Caco-2 (cell line): ENCODE data around the gene TMEM87A. TPM values are rescaled to one million over a fixed set of nuclear protein-coding genes. Genes with fewer than 3 reads are reported as not detected.

Experiments
- BruUV-seq: library from RNA; stranded (reverse); fragments of 400-500 nt; replicated peaks from 2 replicates; lab custom pipeline; 2021; lab: Mats Ljungman, UMichigan
- CTCF ChIA-PET: fragments of 300-600 bp; sonication (Branson Sonifier 250); formaldehyde crosslinking; loops from one replicate; lab custom pipeline; 2022; ENCODE audit warnings: antibody characterized with exemption; lab: Charles Lee
- POLR2A ChIA-PET: fragments of 300-600 bp; sonication (Branson Sonifier 250); formaldehyde crosslinking; loops from one replicate; lab custom pipeline; 2022; ENCODE audit warnings: antibody characterized with exemption; lab: Charles Lee
- DNase-seq, 2 experiments: peaks; one replicate each; pipeline versions ENCODE4 v3.0.0 to v3.0.0-alpha.2; 2020 to 2022
- H3K27me3 ChIP-seq: replicated peaks from 2 replicates; pipeline ENCODE4 v1.6.0; 2011; ENCODE audit warnings: low read length; ENCODE audit not compliant: control insufficient read depth, insufficient read depth
- H3K36me3 ChIP-seq: 2 replicates; pipeline ENCODE4 v1.5.1; 2011; ENCODE audit warnings: low read length; ENCODE audit not compliant: control insufficient read depth, insufficient read depth
- H3K4me1 ChIP-seq: fragments of 250-450 bp; sonication (Bioruptor Pico); 2 replicates; pipeline ENCODE4 v1.5.1; 2020; ENCODE audit warnings: mild to moderate bottlenecking
- H3K4me3 ChIP-seq: 2 replicates; pipeline ENCODE4 v1.5.1; 2011; ENCODE audit warnings: low read depth, mild to moderate bottlenecking, control low read depth, low read length
- H3K9me3 ChIP-seq: fragments of 250-450 bp; sonication (Bioruptor Pico); 2 replicates; pipeline ENCODE4 v1.5.1; 2020; ENCODE audit warnings: mild to moderate bottlenecking, moderate library complexity
- H3K27ac Mint-ChIP-seq: one replicate; pipeline ENCODE4 v1.8.0; 2022; ENCODE audit warnings: mixed read lengths; ENCODE audit not compliant: unreplicated experiment
- H3K27me3 Mint-ChIP-seq: one replicate; pipeline ENCODE4 v1.8.0; 2022; ENCODE audit warnings: mixed read lengths; ENCODE audit not compliant: insufficient read depth, unreplicated experiment
- H3K36me3 Mint-ChIP-seq: one replicate; pipeline ENCODE4 v1.8.0; 2022; ENCODE audit warnings: mild to moderate bottlenecking, mixed read lengths; ENCODE audit not compliant: insufficient read depth, unreplicated experiment
- H3K4me1 Mint-ChIP-seq: one replicate; pipeline ENCODE4 v1.8.0; 2022; ENCODE audit warnings: low read depth, mixed read lengths; ENCODE audit not compliant: unreplicated experiment
- H3K4me3 Mint-ChIP-seq: one replicate; pipeline ENCODE4 v1.8.0; 2022; ENCODE audit warnings: mild to moderate bottlenecking, moderate library complexity, mixed read lengths; ENCODE audit not compliant: unreplicated experiment
- H3K9me3 Mint-ChIP-seq: one replicate; pipeline ENCODE4 v1.8.0; 2022; ENCODE audit warnings: mixed read lengths; ENCODE audit not compliant: unreplicated experiment
- intact Hi-C: fragments of 100-400 bp; cut with micrococcal nuclease; formaldehyde crosslinking; loops from one replicate; pipeline ENCODE4 v1.10.0; 2022; ENCODE audit not compliant: unreplicated experiment
- microRNA-seq: library from miRNA; unstranded; fragments of <30 nt; microRNA quantifications from one replicate; pipeline ENCODE4 v1.2.0, GENCODE V29; 2022
- total RNA-seq: library from RNA; stranded (reverse); gene quantifications from 2 replicates; pipeline ENCODE4 v1.2.3, GENCODE V29; 2022
- TF ChIP-seq, protein P1 (sequence below), 2 experiments: fragments of 200-600 bp in 1 of 2; IDR thresholded peaks; 1 replicate in 1 of 2; 2 replicates in 1 of 2; pipeline versions ENCODE4 v1.5.1 to v1.8.0; 2011 to 2022; ENCODE audit warnings: antibody characterized with exemption in 1 of 2, control low read depth in 1 of 2, inconsistent platforms in 1 of 2, low read depth in 1 of 2, low read length in 1 of 2, mild to moderate bottlenecking in 1 of 2, moderate library complexity in 1 of 2; ENCODE audit not compliant: insufficient read depth in 1 of 2, severe bottlenecking in 1 of 2, unreplicated experiment in 1 of 2

Gene TMEM87A
- total RNA-seq, 1 experiment from 2014 or later = 38.4 TPM

DNA sequence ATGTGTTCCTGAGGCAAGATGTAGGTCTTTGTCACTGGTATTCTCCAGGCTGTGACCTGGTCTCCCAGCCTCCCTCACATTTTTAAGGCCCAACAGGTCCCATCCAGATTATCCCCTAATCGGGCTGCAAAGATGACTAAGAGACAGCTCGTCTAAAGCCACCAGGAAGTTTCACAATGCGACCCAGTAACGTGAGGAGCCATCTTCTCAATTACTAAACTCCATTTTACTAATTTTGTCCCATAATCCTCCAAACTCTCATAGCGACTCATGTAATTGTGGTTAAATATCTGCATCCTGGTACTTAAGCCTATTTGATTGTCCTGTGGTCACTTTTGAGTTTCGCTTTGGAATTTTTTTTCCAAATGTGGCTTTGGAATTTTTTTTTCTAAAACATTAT lies 108.1 kb downstream of the TMEM87A start:
- Mint-ChIP-seq H3K4me1 (no peaks in the 10 kb centered on the region), H3K27me3 (no peaks in the 10 kb centered on the region), H3K27ac (no peak overlapping the region), H3K36me3 (peaks cover 50% of the 10 kb centered on the region), H3K9me3 (no peaks in the 10 kb centered on the region), H3K4me3 (no peak overlapping the region)
- H3K9me3 ChIP-seq = no peaks in the 10 kb centered on the region
- DNase-seq = no peak
- no peaks in the 10 kb centered on the region for H3K27me3 ChIP-seq
- no peak overlapping the region for H3K4me3 ChIP-seq
- TF ChIP-seq, protein P1, sequence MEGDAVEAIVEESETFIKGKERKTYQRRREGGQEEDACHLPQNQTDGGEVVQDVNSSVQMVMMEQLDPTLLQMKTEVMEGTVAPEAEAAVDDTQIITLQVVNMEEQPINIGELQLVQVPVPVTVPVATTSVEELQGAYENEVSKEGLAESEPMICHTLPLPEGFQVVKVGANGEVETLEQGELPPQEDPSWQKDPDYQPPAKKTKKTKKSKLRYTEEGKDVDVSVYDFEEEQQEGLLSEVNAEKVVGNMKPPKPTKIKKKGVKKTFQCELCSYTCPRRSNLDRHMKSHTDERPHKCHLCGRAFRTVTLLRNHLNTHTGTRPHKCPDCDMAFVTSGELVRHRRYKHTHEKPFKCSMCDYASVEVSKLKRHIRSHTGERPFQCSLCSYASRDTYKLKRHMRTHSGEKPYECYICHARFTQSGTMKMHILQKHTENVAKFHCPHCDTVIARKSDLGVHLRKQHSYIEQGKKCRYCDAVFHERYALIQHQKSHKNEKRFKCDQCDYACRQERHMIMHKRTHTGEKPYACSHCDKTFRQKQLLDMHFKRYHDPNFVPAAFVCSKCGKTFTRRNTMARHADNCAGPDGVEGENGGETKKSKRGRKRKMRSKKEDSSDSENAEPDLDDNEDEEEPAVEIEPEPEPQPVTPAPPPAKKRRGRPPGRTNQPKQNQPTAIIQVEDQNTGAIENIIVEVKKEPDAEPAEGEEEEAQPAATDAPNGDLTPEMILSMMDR (IDR thresholded peaks at IDR 0.05; ENCODE audit: insufficient read depth in 1 of 2, low read depth in 1 of 2, low read length in 1 of 2, severe bottlenecking in 1 of 2, unreplicated experiment in 1 of 2) = no peak
- no TSS peak for BruUV-seq
- intact Hi-C loops = no loop called here
- no peaks in the 10 kb centered on the region for H3K4me1 ChIP-seq
- ChIA-PET POLR2A (no interaction called here), CTCF (no interaction called here)
- H3K36me3 ChIP-seq = peaks cover 2% of the 10 kb centered on the region

DNA sequence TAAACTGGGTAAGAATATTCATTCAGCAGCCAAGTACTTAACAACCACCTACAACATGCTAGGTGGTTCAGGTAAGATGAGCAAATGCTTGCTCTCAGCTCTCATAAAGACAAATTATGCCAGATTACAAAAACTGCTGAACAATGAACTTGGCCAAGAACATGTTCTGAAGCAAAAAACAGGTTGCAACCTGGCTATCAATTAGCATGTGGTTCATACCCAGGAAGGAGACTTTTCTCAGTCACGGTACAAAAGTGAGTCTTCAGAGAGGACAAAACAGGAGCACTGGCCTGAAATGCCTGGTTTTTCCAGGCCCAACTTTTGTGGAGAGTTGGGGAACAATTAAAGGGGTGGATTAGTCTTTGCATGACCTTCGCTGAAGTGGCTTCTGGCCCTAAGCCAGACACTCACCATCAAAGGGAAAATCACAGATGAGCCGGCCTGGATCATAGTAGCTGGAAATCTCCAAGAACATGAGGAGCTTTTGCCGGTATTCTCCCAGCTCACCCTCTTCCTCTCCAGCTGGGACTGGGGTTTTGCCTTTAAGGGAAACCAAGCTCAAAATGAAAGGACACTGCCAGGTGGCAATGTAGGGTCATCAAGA lies 109.2 kb downstream of the TMEM87A start:
- H3K36me3 Mint-ChIP-seq = peaks cover 60% of the 10 kb centered on the region
- ChIA-PET CTCF (no interaction called here), POLR2A (no interaction called here)
- H3K4me3 ChIP-seq = no peak overlapping the region
- H3K27me3 Mint-ChIP-seq = no peaks in the 10 kb centered on the region
- H3K4me1 ChIP-seq = no peaks in the 10 kb centered on the region
- no peaks in the 10 kb centered on the region for H3K9me3 ChIP-seq
- TF ChIP-seq, protein P1 (IDR thresholded peaks at IDR 0.05; ENCODE audit: insufficient read depth in 1 of 2, low read depth in 1 of 2, low read length in 1 of 2, severe bottlenecking in 1 of 2, unreplicated experiment in 1 of 2) = no peak
- intact Hi-C loops = no loop called here
- no peak for DNase-seq
- no peak overlapping the region for H3K4me3 Mint-ChIP-seq
- H3K4me1 Mint-ChIP-seq = no peaks in the 10 kb centered on the region
- no peak overlapping the region for H3K27ac Mint-ChIP-seq
- no peaks in the 10 kb centered on the region for H3K9me3 Mint-ChIP-seq
- no peaks in the 10 kb centered on the region for H3K27me3 ChIP-seq
- H3K36me3 ChIP-seq = peaks cover 2% of the 10 kb centered on the region
- BruUV-seq = no TSS peak

DNA sequence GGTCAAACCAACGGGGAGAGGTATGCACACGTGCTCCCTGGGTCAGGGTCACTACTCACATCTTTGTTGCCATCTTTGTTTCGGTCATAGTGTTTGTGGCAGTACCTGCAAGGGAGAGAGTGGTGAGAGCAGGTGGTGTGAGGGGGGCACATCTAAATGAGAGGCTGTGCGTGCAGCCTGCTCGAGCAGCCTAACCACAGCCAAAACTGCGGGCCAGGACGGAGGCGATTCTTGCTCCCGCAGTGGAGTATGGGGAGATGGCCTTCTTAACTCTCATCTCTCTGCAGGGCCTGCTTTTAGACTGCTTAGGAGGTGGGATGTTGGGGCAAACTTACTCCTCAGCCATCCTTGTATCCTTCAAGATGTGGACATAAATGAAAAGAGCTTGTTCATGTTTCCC lies 109.9 kb downstream of the TMEM87A start:
- H3K27me3 Mint-ChIP-seq = no peaks in the 10 kb centered on the region

More for the DNA sequence above, 109.9 kb downstream of the TMEM87A start:
- Mint-ChIP-seq H3K4me3 (no peak overlapping the region), H3K36me3 (peaks cover 63% of the 10 kb centered on the region), H3K4me1 (no peaks in the 10 kb centered on the region), H3K27ac (no peak overlapping the region), H3K9me3 (no peaks in the 10 kb centered on the region)
- no peaks in the 10 kb centered on the region for H3K4me1 ChIP-seq
- no TSS peak for BruUV-seq
- DNase-seq = no peak
- peaks cover 2% of the 10 kb centered on the region for H3K36me3 ChIP-seq
- H3K9me3 ChIP-seq = no peaks in the 10 kb centered on the region
- no peak overlapping the region for H3K4me3 ChIP-seq
- CTCF ChIA-PET = no interaction called here
- no peaks in the 10 kb centered on the region for H3K27me3 ChIP-seq
- TF ChIP-seq, protein P1 (IDR thresholded peaks at IDR 0.05; ENCODE audit: insufficient read depth in 1 of 2, low read depth in 1 of 2, low read length in 1 of 2, severe bottlenecking in 1 of 2, unreplicated experiment in 1 of 2) = no peak
- intact Hi-C loops = no loop called here
- POLR2A ChIA-PET = no interaction called here

Small RNA genes lying within 50 kb of the gene (microRNA-seq; reads per million reads assigned to microRNA genes)
- gene MIR627 = 28.2 reads per million, percentile 61 among the genes with 10 or more reads in this experiment

Other genes starting within 250 kb of the TMEM87A start
- not detected in 2 replicates for gene PLA2G4D, start 178.9 kb downstream of the TMEM87A start, total RNA-seq
- 2.5 and 2.9 TPM in 2 replicates for gene PLA2G4F, start 116.8 kb downstream of the TMEM87A start, total RNA-seq
- gene VPS39, start 65.1 kb downstream of the TMEM87A start, total RNA-seq = 42.7 and 48.4 TPM in 2 replicates
- 11.8 and 12.6 TPM in 2 replicates for gene GANC, start 232 bp downstream of the TMEM87A start, total RNA-seq
- gene CAPN3, start 86.1 kb upstream of the TMEM87A start, total RNA-seq = 0.66 and 1.3 TPM in 2 replicates
- 47.8 and 51.4 TPM in 2 replicates for gene ZNF106, start 217.7 kb upstream of the TMEM87A start, total RNA-seq
- 92.2 and 97.5 TPM in 2 replicates for gene SNAP23, start 222.2 kb upstream of the TMEM87A start, total RNA-seq